NCI-H1092 (cell line): ENCODE measurements around the gene TRPV4.

Experiments
- DNase-seq: peaks from one replicate; lab custom pipeline; 2025; lab: John Stamatoyannopoulos, UW

Gene TRPV4

DNA sequence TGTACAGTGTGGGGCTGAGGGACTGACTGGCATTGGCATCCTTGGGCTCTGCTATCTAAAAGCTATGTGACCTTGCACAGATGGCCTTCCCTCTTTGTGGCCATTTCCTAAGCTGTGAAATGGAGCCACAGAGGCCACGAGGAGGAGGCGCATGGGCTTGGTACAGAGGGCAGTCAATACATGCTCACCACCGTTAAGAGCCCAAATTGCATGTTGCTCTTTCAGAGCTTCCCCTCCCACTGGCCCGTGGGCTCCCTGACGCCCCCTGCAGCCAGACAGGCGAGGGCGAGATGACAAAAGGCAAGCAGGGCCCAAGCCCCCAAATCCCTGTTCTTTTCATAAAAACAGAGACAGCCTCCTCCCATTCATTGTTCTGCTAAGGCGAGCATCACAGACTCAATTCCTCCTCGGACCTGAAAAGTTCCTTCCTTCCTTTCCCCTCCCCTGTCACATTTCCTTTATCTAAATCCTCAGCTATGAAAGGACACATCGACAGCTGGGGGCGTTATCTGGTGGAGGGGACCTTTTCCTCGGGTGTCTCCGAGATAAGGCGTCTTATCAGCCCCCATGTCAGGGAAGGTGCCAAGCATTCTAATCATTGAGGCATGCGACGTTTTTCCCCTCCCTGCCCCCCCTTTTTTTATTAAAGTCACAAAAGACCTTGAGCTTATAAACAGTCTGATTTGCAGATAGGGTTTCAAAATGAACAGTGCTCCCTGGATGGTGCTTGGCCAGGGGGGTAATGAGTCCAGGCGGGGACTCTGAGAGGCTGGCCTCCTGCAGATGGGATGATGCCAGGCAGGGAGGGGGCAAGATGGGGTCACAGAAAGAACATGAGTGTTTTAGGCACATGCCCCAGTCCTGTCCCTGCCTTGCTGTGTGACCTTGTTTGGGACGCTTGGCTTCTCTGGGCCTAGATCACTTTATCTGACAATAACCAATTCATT is 93.2 kb downstream of the TRPV4 start:
- DNase-seq = no peak

- DNase-seq = no peak
These were observed 94.1 kb downstream of the TRPV4 start for GRCh38 chr12:109738878-109739665.

DNA sequence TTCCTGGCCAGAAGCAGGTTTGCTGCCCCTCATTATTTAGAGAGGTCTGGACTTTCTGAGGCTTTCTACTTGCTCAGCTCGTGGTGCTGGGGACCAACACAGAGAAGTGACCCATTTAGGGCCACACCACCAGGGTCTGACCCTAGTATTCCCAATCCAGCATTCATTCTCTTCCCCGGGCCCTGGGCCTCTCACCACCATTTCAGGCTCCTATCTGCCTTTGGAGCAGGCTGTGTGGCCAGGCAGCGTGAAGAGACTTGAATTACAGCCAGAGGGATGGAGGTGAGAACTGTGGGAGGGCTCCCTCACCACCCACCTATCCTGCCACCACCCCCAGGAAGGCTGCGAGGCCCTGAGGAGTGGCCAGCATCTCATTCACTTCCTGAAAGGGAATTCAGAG is 95.0 kb downstream of the TRPV4 start:
- no peak for DNase-seq

- DNase-seq = no peak
These were observed 95.6 kb downstream of the TRPV4 start for GRCh38 chr12:109737631-109738030.

- DNase-seq = no peak
These were observed 96.1 kb downstream of the TRPV4 start for GRCh38 chr12:109737126-109737525.

DNA sequence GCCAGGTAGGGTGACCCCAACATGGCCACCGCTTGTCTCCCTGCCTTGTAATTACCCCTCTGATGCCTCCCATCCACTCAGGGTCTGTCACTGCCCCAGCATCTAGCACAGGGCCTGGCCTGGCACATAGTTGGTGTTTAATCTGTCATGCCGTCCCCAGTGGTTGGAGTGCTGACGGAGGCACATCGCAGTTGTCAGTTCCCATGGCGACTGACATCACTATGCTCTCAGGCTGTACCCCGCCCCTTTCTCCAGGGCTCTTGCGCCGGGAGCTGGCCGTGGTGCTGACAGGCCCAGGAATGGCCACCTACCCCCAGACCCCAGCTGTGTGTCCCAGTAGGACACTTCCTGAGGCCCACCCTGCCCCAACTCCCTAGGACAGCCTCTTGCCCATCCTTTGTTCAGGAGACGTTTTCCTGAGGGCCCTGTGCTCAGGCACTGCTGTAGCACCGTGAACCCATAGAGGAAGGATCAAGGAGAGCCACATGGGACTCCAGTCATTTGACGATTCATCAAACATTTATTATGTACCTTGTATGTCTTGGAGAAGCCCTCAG is 96.6 kb downstream of the TRPV4 start:
- no peak for DNase-seq

DNA sequence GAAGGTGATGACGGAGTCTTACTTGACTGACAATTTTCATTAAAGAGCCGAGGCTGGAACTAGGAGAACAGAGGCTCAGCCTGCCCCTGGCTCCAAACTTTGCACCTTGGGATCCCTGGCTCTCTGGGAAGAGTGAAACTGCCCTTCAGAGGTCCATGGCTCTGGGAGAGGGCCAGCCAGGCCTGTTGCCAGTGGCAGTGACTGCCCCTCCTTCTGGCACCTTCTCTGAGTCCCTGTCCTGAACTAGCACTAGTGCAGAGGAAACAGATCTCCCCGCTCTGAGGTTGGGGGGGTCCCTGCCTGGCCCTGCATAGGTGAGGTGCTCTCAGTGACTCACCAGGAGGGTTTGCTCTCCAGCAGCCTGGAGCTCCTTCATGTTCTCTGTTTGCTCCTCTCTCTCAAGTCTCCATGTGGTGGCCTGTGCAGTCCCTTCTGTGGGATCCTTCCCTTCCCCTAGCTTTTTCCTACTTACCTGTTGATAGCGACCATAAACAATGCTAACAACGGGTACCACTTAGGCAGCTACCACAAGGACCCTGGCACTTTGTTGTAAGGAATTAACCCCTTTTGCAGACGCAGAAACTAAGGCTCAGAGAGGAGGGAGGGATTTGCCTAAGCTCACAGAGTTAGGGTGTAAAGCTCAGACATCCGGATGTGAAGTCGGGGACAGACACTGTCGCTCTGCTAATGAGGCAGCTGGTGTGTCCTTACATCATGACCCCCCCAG is 97.2 kb downstream of the TRPV4 start:
- no peak for DNase-seq

GRCh38 chr12:109735051-109735521 is 98.1 kb downstream of the TRPV4 start:
- DNase-seq = no peak

DNA sequence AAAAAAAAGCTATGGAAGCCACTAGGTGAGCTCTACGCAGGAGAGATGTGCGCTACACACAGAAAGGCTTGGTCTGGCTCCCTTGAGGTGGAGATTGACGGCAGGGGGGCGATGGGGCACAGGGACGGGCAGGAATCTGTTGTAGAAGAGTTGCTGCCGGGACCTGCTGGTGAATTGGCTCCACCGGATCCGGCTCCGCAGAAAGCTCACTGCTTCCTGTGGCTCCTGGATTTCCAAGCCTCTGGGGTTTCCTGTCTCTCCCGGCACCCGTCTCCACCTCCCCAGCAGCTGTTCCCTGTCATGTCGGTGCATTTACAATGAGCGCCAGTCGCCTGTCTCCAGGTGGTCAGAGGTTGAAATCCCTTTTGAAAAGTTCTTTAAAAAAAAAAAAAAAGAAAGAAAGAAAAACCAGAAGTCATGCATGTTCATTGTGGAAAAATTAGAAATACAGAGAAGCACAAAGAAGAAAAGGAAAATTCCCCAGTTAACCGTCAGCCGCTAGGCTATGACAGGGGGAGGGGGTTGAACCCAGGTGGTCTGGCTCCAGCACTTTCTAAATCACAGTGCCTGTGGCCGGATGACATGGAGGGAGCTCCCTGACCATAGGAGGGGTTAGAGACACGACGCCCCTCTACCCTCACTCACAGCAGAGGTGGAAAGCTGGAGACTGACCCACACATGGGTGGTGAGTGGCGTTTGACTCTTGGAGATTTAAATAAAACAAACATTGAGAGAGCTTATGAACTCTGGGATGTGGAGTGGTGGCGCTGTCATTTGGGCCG is 98.8 kb downstream of the TRPV4 start:
- no peak for DNase-seq
